ENCODE measurements around the gene ADAM15.

The ADAM15 gene

GRCh38 chr1:155073377-155074242, 22.5 kb downstream of the ADAM15 start:
- no peak for DNase-seq

DNA sequence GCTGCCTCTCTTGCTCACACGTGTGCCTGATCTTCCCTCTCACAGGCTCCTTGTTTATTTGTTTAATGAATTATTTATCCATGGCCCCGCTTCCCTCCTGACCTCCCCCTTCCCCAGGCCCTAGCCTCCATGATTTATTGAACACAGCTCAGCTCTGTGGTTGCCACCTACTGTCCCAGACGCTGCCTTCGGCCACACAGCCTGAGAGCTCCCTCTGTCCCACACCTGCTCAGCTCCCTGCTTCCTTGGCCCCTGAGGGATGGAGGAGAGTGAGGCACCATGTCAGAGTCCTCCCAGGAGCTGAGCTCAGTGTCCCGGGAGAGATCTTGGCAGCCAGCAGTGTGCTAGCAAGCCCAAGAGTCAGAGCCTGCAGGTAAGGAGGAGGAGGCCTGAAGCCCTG, 24.4 kb downstream of the ADAM15 start:
- DNase-seq = no peak

DNA sequence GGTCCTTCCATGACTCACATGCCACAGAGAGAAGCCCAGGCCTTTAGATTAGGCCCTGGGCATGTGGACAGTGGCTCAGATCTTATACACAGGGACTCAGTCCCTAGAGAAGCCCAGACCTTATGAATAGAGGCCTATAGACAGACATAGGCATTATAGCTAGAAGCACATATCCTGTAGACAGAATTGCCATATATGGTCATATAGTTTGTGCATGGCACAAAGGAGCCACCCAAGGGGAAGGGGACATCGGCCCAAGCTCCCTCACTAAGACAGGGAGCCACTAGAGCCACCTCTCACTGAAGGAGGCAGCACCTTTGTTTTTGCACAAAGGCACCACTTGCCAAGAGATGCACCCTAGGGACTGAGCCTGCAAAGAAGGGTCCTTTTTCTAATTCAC, 25.3 kb downstream of the ADAM15 start:
- no peak for DNase-seq

GRCh38 chr1:155077346-155077745, 26.2 kb downstream of the ADAM15 start:
- DNase-seq = no peak

DNA sequence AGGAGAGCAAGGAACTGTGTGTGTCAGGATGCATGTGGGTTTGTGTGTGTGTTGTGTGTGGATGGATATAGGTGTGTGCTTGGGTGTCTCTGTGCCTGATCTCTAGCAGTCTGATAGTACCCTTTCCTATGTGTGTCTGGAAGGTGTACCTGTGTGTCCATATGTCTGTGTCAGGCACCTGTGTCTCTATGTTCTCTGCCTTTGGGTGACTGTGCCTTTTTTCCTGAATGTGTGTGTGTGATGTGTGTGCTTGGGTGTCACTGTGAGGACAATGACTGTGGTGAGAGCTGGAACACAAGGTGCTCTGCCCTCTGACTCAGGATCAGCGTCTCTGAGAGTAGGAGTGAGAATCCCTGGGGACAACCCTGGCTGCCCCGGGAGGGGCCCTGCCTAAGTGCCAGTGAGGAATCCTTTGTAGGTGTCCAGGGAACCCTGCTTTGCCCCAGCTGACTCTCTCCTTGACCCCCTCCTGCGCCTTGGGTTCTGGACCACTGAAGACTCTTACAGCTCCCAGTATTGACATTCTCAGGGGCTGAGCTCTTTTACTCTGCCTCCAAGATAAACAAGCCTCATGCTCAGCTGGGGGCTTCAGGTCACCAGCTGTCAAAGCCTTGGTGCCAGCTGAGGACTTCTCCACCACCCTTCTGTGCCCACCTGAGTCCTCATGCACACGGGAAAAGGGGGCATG, 26.8 kb downstream of the ADAM15 start:
- DNase-seq = no peak

GRCh38 chr1:155078469-155079209, 27.5 kb downstream of the ADAM15 start, which contains the start of gene EFNA3:
Gene EFNA3, plus strand, starts transcription at chr1:155078837. Its CDS starts 105 bp downstream, at chr1:155078942.
- no peak for DNase-seq

DNA sequence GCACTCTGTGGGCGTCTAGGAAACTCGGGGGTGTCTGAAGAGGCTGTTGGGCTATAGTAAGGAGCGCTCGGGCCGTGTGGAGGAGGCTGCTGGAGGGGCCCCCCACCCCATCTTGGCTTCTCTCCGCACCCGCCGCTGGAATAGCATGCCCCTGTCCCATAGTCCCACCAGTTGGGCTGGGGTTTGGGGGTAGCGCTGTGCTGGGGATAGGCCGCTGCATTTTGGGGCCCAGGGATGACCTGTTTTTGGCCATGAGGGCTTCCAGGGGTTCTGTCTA, 28.0 kb downstream of the ADAM15 start:
- DNase-seq = no peak

DNA sequence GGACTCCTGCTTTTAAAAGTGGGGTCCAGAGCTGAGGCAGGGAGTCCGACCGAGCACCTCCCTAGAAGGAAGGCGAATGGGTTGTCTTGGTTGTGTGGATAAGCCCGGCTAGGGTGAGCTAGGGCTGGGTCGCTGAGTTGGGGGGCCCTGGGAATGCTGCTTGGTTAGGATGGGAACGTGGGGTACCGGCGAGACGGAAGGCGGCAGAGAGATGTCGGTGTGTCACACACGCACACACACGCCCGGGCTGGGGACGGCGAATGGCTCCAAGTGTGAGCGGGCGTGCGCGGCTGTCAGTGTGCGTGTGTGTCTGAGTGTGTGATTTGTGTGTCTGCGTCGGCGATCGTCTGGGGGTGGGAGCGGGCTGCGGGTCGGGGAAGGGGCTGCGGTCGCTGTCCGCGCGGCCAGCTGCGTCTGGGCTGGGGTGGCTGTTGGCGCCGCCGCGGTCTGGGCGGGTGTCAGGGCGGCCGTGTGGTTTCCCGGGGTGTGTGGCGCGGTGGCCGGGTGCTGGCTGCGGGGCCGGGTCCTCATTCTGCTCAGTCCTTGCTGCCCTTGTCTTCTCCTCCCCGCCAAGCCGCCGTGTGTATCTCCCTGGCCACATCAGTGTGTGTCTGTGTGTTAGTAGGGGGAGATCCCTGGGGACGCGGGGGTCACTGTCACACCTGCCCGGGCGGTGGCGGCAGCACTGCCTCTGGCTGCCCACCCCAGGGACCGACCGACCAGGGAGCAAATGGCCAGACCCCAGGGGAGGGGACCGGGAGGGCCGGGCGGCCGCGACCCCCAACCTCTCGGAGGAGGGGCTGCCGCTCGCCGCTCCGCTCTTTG, 28.6 kb downstream of the ADAM15 start:
- no peak for DNase-seq

DNA sequence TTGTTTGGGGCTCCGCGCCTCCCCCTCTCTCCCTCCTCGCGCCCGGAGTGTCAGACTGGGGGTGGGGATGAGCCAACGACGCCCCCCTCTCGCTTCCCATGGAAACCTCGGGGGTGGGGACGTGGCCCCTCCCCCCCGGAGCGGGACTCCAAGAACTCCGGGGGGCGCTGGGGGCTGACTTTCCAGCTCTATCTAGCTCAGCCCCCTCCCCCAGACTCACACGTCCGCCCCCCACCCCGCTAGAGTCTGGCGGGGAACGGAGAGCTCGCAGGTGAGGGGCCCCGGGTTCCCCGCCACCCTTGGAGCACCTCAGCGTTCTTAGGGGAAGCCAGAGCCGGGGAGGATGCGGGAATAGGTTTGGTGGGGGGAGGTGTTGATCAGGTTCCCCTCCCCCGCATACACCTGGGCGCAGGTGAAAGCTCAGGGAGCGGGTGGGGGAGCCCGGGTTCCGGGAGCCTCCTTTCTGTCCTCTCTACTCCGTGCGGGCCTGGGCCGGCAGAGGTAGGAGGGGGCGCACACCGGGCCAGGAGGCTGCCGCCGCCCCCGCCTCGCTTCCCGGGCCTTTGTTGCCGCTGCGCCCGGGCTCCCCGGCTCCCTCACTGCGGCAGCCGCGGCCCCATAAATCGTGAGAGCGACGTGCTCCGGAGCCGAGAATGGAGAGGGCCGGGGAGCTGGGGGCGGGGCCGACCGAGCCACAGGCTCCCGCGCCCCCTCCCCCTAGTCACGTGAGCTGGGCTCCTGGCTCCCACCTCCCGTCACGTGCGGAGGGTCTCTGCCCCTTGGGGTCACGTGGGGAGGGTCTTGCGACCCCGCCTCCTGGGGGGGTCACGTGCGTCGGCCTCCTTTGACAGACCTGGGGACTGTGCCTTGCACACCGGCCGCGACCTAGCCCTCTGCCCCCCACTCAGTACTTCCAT, 29.5 kb downstream of the ADAM15 start:
- no peak for DNase-seq

DNA sequence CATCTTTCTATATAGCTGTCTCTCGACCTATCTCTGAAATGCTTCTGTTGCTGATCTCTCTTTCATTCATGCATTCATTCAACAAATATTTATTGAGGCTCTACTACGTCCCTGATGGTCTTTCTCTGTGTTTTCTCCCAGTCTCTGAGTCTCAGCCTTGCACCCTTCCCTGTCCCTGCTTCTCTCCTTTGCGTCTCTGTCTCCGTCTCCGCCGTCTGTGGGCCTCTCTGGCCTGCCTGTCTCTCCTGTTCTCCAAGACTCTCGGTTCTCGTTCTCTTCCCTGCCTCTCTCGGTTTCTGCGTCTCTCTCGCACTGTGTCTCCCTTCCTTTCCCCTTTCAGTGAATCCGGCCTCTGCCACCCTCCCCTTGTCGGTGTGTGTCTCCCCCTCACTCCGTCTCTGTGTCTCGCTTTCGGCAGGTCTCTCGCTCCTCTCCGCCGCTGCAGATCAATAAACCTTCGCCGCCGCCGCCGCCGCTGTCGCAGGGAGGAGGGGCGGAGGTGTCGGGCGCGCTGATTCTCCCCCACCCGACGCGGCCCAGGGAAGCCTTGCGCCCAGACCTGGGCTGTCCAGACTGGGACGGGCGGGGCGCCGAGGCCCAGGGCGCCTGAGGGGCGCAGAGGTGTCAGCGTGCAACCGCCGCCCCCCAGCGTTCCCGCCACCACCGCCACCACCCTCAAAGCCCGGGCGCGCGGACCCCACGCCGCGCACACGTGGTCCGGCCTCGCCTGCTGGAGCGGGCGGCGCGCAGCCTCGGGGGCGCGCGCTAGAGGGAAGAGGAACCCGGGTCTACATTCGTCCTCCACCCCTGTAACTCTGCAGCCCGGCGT, 30.6 kb downstream of the ADAM15 start:
- DNase-seq = no peak

GRCh38 chr1:155082301-155083051, 31.4 kb downstream of the ADAM15 start:
- DNase-seq = no peak

DNA sequence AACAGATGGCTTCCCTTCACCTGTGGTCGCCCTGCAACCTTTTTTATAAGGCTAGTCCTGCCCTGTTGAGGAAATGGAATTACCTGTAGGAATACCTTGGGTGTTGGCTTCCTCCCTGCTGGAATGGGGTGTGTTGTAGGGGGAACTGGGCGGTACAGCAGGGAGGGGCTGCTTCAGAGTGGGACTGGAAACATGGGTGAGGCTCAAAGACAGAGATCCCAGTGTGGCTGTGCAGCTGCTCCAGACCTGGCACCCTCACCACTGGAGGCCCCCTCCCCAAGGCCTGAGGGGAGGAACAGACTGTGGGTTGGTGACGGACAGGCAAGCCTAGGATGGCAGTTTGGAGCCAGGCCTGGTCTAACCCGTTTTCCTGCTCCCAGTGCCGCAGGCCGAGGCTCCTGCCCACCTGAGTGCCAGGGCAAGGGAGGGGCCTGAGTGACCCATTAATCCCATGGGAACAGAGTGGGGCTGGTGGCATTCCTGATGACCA, 32.0 kb downstream of the ADAM15 start:
- no peak for DNase-seq

GRCh38 chr1:155083865-155084721, 33.0 kb downstream of the ADAM15 start:
- DNase-seq = no peak

GRCh38 chr1:155084722-155085503, 33.8 kb downstream of the ADAM15 start:
- peak; percentile 71 to 92 for DNase-seq

- DNase-seq = no peak
Measured at GRCh38 chr1:155085504-155086127, 34.5 kb downstream of the ADAM15 start.

DNA sequence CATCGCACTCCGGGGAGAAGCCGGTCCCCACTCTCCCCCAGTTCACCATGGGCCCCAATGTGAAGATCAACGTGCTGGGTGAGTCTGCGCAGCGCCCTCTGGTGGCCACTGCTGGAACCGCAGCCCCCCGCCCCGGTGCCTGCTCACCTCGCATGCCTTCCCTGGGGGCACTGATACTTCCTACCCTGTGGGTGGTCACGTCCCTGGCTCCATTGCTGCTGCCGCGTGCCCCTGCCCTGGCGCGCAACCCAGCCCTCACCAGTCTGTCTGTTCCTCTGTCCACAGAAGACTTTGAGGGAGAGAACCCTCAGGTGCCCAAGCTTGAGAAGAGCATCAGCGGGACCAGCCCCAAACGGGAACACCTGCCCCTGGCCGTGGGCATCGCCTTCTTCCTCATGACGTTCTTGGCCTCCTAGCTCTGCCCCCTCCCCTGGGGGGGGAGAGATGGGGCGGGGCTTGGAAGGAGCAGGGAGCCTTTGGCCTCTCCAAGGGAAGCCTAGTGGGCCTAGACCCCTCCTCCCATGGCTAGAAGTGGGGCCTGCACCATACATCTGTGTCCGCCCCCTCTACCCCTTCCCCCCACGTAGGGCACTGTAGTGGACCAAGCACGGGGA, 35.1 kb downstream of the ADAM15 start:
- no peak for DNase-seq
